IMR-90 (cell line): ENCODE data around the gene CLEC9A. TPM values are rescaled to one million over a fixed set of nuclear protein-coding genes. Genes with fewer than 3 reads are reported as not detected.

Experiments used
- ATAC-seq: fragments of 200-7000 bp; cut with Tn5 transposase; 2 replicates; pipeline ENCODE4 v1.9.1; 2020; ENCODE audit warnings: low read depth, mild to moderate bottlenecking, moderate library complexity
- BruUV-seq: library from RNA; stranded (reverse); fragments of 400-500 nt; replicated peaks from 2 replicates; lab custom pipeline; 2021; lab: Mats Ljungman, UMichigan
- CTCF ChIA-PET: fragments of 300-600 bp; formaldehyde crosslinking; extraction: SDS; loops from one replicate; lab custom pipeline; 2021; ENCODE audit warnings: antibody characterized with exemption; lab: Yijun Ruan, JAX
- POLR2A ChIA-PET: fragments of 300-600 bp; sonication (Branson Sonifier 250); formaldehyde crosslinking; loops from one replicate; lab custom pipeline; 2022; ENCODE audit warnings: antibody characterized with exemption; ENCODE audit not compliant: unreplicated experiment; lab: Charles Lee
- DNase-seq: peaks from one replicate; pipeline ENCODE4 v3.0.0; 2013
- H2AFZ ChIP-seq: replicated peaks from 2 replicates; pipeline ENCODE3; 2013; ENCODE audit warnings: low read length, mild to moderate bottlenecking; ENCODE audit not compliant: poor library complexity
- H2AK5ac ChIP-seq: 2 replicates; pipeline ENCODE4 v1.6.1; 2013; ENCODE audit warnings: low read depth, low read length, inconsistent platforms
- H2AK9ac ChIP-seq: replicated peaks from 2 replicates; pipeline ENCODE3; 2013; ENCODE audit warnings: mild to moderate bottlenecking, low read depth, low read length, moderate library complexity; ENCODE audit not compliant: poor library complexity
- H2BK120ac ChIP-seq: 2 replicates; pipeline ENCODE4 v1.6.1; 2013; ENCODE audit warnings: low read depth, low read length, inconsistent platforms
- H2BK15ac ChIP-seq: 3 replicates; pipeline ENCODE4 v1.6.1; 2013; ENCODE audit warnings: low read depth, low read length, inconsistent platforms
- H2BK20ac ChIP-seq: 2 replicates; pipeline ENCODE4 v1.6.1; 2013; ENCODE audit warnings: low read depth, mild to moderate bottlenecking, inconsistent platforms, low read length, moderate library complexity
- H2BK5ac ChIP-seq: 2 replicates; pipeline ENCODE4 v1.6.1; 2013; ENCODE audit warnings: mild to moderate bottlenecking, low read depth, low read length, inconsistent platforms; ENCODE audit not compliant: poor library complexity, severe bottlenecking
- H3K14ac ChIP-seq: replicated peaks from 2 replicates; pipeline ENCODE4 v1.6.1; 2013; ENCODE audit warnings: low read depth, low read length, inconsistent platforms
- H3K18ac ChIP-seq: 2 replicates; pipeline ENCODE4 v1.6.1; 2013; ENCODE audit warnings: low read depth, low read length, control low read depth
- H3K23ac ChIP-seq: 2 replicates; pipeline ENCODE4 v1.6.1; 2013; ENCODE audit warnings: low read depth, low read length, inconsistent platforms
- H3K27ac ChIP-seq: 2 replicates; pipeline ENCODE4 v1.5.1; 2013; ENCODE audit warnings: mild to moderate bottlenecking, control low read depth, low read length; ENCODE audit not compliant: insufficient read depth
- H3K27me3 ChIP-seq: 2 replicates; pipeline ENCODE4 v1.6.1; 2013; ENCODE audit warnings: low read length; ENCODE audit not compliant: control insufficient read depth, insufficient read depth
- H3K36me3 ChIP-seq: 2 replicates; pipeline ENCODE4 v1.6.1; 2013; ENCODE audit warnings: low read length, mixed read lengths; ENCODE audit not compliant: control insufficient read depth, insufficient read depth
- H3K4ac ChIP-seq: 2 replicates; pipeline ENCODE4 v1.6.1; 2013; ENCODE audit warnings: low read depth, low read length, inconsistent platforms
- H3K4me1 ChIP-seq: 2 replicates; pipeline ENCODE4 v1.6.1; 2013; ENCODE audit warnings: low read length, mixed read lengths; ENCODE audit not compliant: control insufficient read depth, insufficient read depth
- H3K4me2 ChIP-seq: 2 replicates; pipeline ENCODE4 v1.6.1; 2013; ENCODE audit warnings: low read depth, mild to moderate bottlenecking, control low read depth, low read length, moderate library complexity
- H3K4me3 ChIP-seq: 2 replicates; pipeline ENCODE4 v1.5.1; 2013; ENCODE audit warnings: low read depth, mild to moderate bottlenecking, control low read depth, low read length, moderate library complexity; ENCODE audit not compliant: insufficient read depth
- H3K56ac ChIP-seq: 2 replicates; pipeline ENCODE4 v1.6.1; 2013; ENCODE audit warnings: low read length, inconsistent platforms; ENCODE audit not compliant: insufficient read depth; ENCODE audit errors: extremely low read depth
- H3K79me1 ChIP-seq, 2 experiments: 2 replicates each; pipeline ENCODE4 v1.6.1; 2013; ENCODE audit warnings: low read length in 2 of 2, inconsistent platforms in 1 of 2, low read depth in 1 of 2
- H3K9ac ChIP-seq: 2 replicates; pipeline ENCODE4 v1.6.1; 2013; ENCODE audit warnings: low read depth, low read length, control low read depth
- H3K9me1 ChIP-seq: 2 replicates; pipeline ENCODE4 v1.6.1; 2013; ENCODE audit warnings: low read length, inconsistent platforms; ENCODE audit not compliant: insufficient read depth
- H3K9me3 ChIP-seq: 2 replicates; pipeline ENCODE4 v1.6.1; 2013; ENCODE audit warnings: low read length; ENCODE audit not compliant: control insufficient read depth, insufficient read depth
- H4K20me1 ChIP-seq: 2 replicates; pipeline ENCODE4 v1.6.1; 2013; ENCODE audit warnings: low read length, inconsistent platforms; ENCODE audit not compliant: insufficient read depth
- H4K5ac ChIP-seq: 2 replicates; pipeline ENCODE4 v1.6.1; 2013; ENCODE audit warnings: mild to moderate bottlenecking, low read depth, low read length, control low read depth
- H4K8ac ChIP-seq, 2 experiments: 2 replicates each; pipeline ENCODE4 v1.6.1; 2013; ENCODE audit warnings: low read depth in 2 of 2, low read length in 2 of 2, control low read depth in 1 of 2, inconsistent platforms in 1 of 2
- H4K91ac ChIP-seq: 2 replicates; pipeline ENCODE4 v1.6.1; 2013; ENCODE audit warnings: low read depth, low read length, inconsistent platforms; ENCODE audit not compliant: insufficient read depth
- BHLHE40 ChIP-seq: fragments of 150-350 bp; IDR thresholded peaks from 2 replicates; pipeline ENCODE4 v1.6.1; 2016; ENCODE audit warnings: mild to moderate bottlenecking, low read depth, low read length
- CEBPB ChIP-seq: IDR thresholded peaks from 2 replicates; pipeline ENCODE4 v1.6.1; 2012; ENCODE audit warnings: low read depth, low read length, improper control_type of control experiment
- MAZ ChIP-seq: IDR thresholded peaks from 2 replicates; pipeline ENCODE4 v1.6.1; 2012; ENCODE audit warnings: low read depth, mild to moderate bottlenecking, low read length, improper control_type of control experiment, moderate library complexity, borderline replicate concordance
- NFE2L2 ChIP-seq: fragments of 150-350 bp; IDR thresholded peaks from 2 replicates; pipeline ENCODE4 v1.6.1; 2016; ENCODE audit warnings: low read depth, mild to moderate bottlenecking, low read length
- SMC3 ChIP-seq: fragments of 150-350 bp; IDR thresholded peaks from 2 replicates; pipeline ENCODE4 v1.6.1; 2016; ENCODE audit warnings: low read depth, mild to moderate bottlenecking, antibody characterized with exemption, low read length, moderate library complexity
- USF2 ChIP-seq: fragments of 150-350 bp; IDR thresholded peaks from 2 replicates; pipeline ENCODE4 v1.6.1; 2017; ENCODE audit warnings: mild to moderate bottlenecking, antibody characterized with exemption, low read length, low read depth
- WGBS, 2 experiments: methylation state at CpG; one replicate each; pipeline versions ENCODE4 v1.1.5 to v1.1.7; 2013; ENCODE audit warnings: missing lambda C conversion rate in 2 of 2; ENCODE audit not compliant: insufficient read length in 1 of 2; ENCODE audit errors: extremely low coverage in 2 of 2; 5-methylcytosine and 5-hydroxymethylcytosine counted together
- dilution Hi-C: fragments of 300-500 bp; cut with HindIII; formaldehyde crosslinking; loops from one replicate; pipeline ENCODE4 v1.14.3; 2018; ENCODE audit warnings: low sequenced_read_pairs; ENCODE audit not compliant: unreplicated experiment
- in situ Hi-C: fragments of 300-500 bp; cut with MboI; formaldehyde crosslinking; loops from 3 replicates; pipeline ENCODE4 v1.14.3; 2019; ENCODE audit warnings: low sequenced_read_pairs, inconsistent platforms, mixed read lengths
- intact Hi-C: fragments of 100-400 bp; cut with micrococcal nuclease; formaldehyde crosslinking; loops from 2 replicates; pipeline ENCODE4 v1.10.0; 2022
- polyA plus RNA-seq, 3 experiments: library from polyadenylated mRNA; depleted of rRNA; stranded (reverse); fragments of >200 nt; gene quantifications; 2 replicates each; pipeline ENCODE4 v1.2.3, GENCODE V29; 2012; ENCODE audit warnings: low replicate concordance in 1 of 3
- total RNA-seq: library from RNA; depleted of rRNA; stranded (reverse); fragments of >200 nt; gene quantifications from 2 replicates; pipeline ENCODE4 v1.2.3, GENCODE V29; 2012
- TF ChIP-seq, protein P1 (sequence below): fragments of 150-350 bp; IDR thresholded peaks from 2 replicates; pipeline ENCODE4 v1.6.1; 2016; ENCODE audit warnings: low read depth, mild to moderate bottlenecking, low read length, moderate library complexity, borderline replicate concordance

CLEC9A gene
- total and polyA plus RNA-seq, 2 of the 4 experiments (the other 2 are of a cell fraction), result not detected

GRCh38 chr12:10086387-10086786, 55.9 kb downstream of the CLEC9A start:
- H4K20me1 ChIP-seq, result no peaks in the 10 kb centered on the region
- H3K9me3 ChIP-seq, result peaks cover 3% of the 10 kb centered on the region
- H2BK120ac ChIP-seq, result no peak overlapping the region
- H3K36me3 ChIP-seq, result no peaks in the 10 kb centered on the region
- no peak overlapping the region for H4K8ac ChIP-seq
- H4K91ac ChIP-seq, result no peak overlapping the region
- no peak overlapping the region for H3K56ac ChIP-seq
- no peak overlapping the region for H2BK20ac ChIP-seq
- ChIA-PET CTCF (interaction anchor here (0.6 kb wide), 1 partner anchor 190 kb away, joined by 4 read pairs; no protein-coding TSS in a partner anchor), POLR2A (interaction anchor here (0.7 kb wide), 1 partner anchor 17 kb away, joined by 4 read pairs; no protein-coding TSS in a partner anchor)
- no peaks in the 10 kb centered on the region for H3K4me1 ChIP-seq
- ATAC-seq (no peak), DNase-seq (no peak)
- H3K79me1 ChIP-seq, result no peaks in the 10 kb centered on the region
- H2AK9ac ChIP-seq, result no peak overlapping the region
- H3K18ac ChIP-seq, result no peak overlapping the region
- intact Hi-C loops, result no loop called here
- no peak overlapping the region for H2BK15ac ChIP-seq
- H4K5ac ChIP-seq, result no peak overlapping the region
- no peak overlapping the region for H3K14ac ChIP-seq
- no peak overlapping the region for H3K23ac ChIP-seq
- H3K4ac ChIP-seq, result no peak overlapping the region
- TF ChIP-seq USF2, result no peak
- TF ChIP-seq, protein P1, sequence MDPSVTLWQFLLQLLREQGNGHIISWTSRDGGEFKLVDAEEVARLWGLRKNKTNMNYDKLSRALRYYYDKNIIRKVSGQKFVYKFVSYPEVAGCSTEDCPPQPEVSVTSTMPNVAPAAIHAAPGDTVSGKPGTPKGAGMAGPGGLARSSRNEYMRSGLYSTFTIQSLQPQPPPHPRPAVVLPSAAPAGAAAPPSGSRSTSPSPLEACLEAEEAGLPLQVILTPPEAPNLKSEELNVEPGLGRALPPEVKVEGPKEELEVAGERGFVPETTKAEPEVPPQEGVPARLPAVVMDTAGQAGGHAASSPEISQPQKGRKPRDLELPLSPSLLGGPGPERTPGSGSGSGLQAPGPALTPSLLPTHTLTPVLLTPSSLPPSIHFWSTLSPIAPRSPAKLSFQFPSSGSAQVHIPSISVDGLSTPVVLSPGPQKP, result no peak
- no peak for TF ChIP-seq NFE2L2
- no peak for TF ChIP-seq SMC3
- TF ChIP-seq BHLHE40, result no peak
- TF ChIP-seq MAZ, result no peak
- TF ChIP-seq CEBPB, result no peak
- in situ Hi-C loops, result no loop called here
- WGBS, 2 experiments, result no CpG with 5 or more reads among the region's 3 CpGs
- H2AK5ac ChIP-seq, result no peak overlapping the region
- no TSS peak for BruUV-seq
- no peak overlapping the region for H2BK5ac ChIP-seq
- dilution Hi-C loops, result no loop called here
- no peak overlapping the region for H2AFZ ChIP-seq
- no peak overlapping the region for H3K4me3 ChIP-seq
- no peaks in the 10 kb centered on the region for H3K27me3 ChIP-seq
- H3K4me2 ChIP-seq, result no peak overlapping the region
- H3K27ac ChIP-seq, result no peak overlapping the region
- no peak overlapping the region for H3K9ac ChIP-seq
- H3K9me1 ChIP-seq, result no peaks in the 10 kb centered on the region
